IPS-15b (cell line): ENCODE results near the gene IL7R.

Source experiments
- H3K27me3 ChIP-seq: one replicate; pipeline ENCODE4 v1.6.1; 2013; ENCODE audit warnings: low read length; ENCODE audit not compliant: control insufficient read depth, insufficient read depth
- H3K36me3 ChIP-seq: one replicate; pipeline ENCODE4 v1.6.1; 2013; ENCODE audit warnings: low read length; ENCODE audit not compliant: control insufficient read depth, insufficient read depth
- H3K4me1 ChIP-seq: one replicate; pipeline ENCODE4 v1.6.1; 2013; ENCODE audit warnings: mild to moderate bottlenecking, low read length; ENCODE audit not compliant: control insufficient read depth, insufficient read depth
- H3K4me3 ChIP-seq: one replicate; pipeline ENCODE4 v1.5.1; 2013; ENCODE audit warnings: low read depth, low read length
- H3K9ac ChIP-seq: one replicate; pipeline ENCODE4 v1.6.1; 2013; ENCODE audit warnings: low read depth, mild to moderate bottlenecking, low read length
- H3K9me3 ChIP-seq: one replicate; pipeline ENCODE4 v1.6.1; 2013; ENCODE audit warnings: mild to moderate bottlenecking, low read length; ENCODE audit not compliant: control insufficient read depth, insufficient read depth

The IL7R gene

GRCh38 chr5:35898952-35899660 is 42.4 kb downstream of the IL7R start:
- no peaks in the 10 kb centered on the region for H3K4me1 ChIP-seq
- no peaks in the 10 kb centered on the region for H3K9me3 ChIP-seq
- H3K9ac ChIP-seq: no peak overlapping the region
- H3K36me3 ChIP-seq: no peaks in the 10 kb centered on the region
- H3K27me3 ChIP-seq: no peaks in the 10 kb centered on the region
- no peak overlapping the region for H3K4me3 ChIP-seq

GRCh38 chr5:35899800-35900199 is 43.1 kb downstream of the IL7R start:
- H3K4me3 ChIP-seq: no peak overlapping the region
- H3K4me1 ChIP-seq: no peaks in the 10 kb centered on the region
- no peaks in the 10 kb centered on the region for H3K36me3 ChIP-seq
- H3K9me3 ChIP-seq: no peaks in the 10 kb centered on the region
- H3K9ac ChIP-seq: no peak overlapping the region
- H3K27me3 ChIP-seq: no peaks in the 10 kb centered on the region

- Histone ChIP-seq H3K9ac (no peak overlapping the region), H3K36me3 (no peaks in the 10 kb centered on the region), H3K4me3 (no peak overlapping the region), H3K4me1 (no peaks in the 10 kb centered on the region), H3K9me3 (no peaks in the 10 kb centered on the region), H3K27me3 (no peaks in the 10 kb centered on the region)
Measured at GRCh38 chr5:35900972-35901695, 44.4 kb downstream of the IL7R start.

GRCh38 chr5:35902046-35902672 is 45.5 kb downstream of the IL7R start:
- Histone ChIP-seq H3K4me3 (no peak overlapping the region), H3K27me3 (no peaks in the 10 kb centered on the region), H3K36me3 (no peaks in the 10 kb centered on the region), H3K9ac (no peak overlapping the region), H3K4me1 (no peaks in the 10 kb centered on the region), H3K9me3 (no peaks in the 10 kb centered on the region)

GRCh38 chr5:35903631-35904203 is 47.0 kb downstream of the IL7R start:
- Histone ChIP-seq H3K4me3 (no peak overlapping the region), H3K9ac (no peak overlapping the region), H3K36me3 (no peaks in the 10 kb centered on the region), H3K9me3 (no peaks in the 10 kb centered on the region), H3K27me3 (no peaks in the 10 kb centered on the region), H3K4me1 (no peaks in the 10 kb centered on the region)

- Histone ChIP-seq H3K4me1 (no peaks in the 10 kb centered on the region), H3K9me3 (no peaks in the 10 kb centered on the region), H3K27me3 (no peaks in the 10 kb centered on the region), H3K4me3 (no peak overlapping the region), H3K9ac (no peak overlapping the region), H3K36me3 (no peaks in the 10 kb centered on the region)
Measured at GRCh38 chr5:35904443-35905132, 47.9 kb downstream of the IL7R start.

GRCh38 chr5:35908228-35908627 is 51.5 kb downstream of the IL7R start:
- Histone ChIP-seq H3K9me3 (peaks cover 5% of the 10 kb centered on the region), H3K4me3 (no peak overlapping the region), H3K4me1 (no peaks in the 10 kb centered on the region), H3K27me3 (no peaks in the 10 kb centered on the region), H3K36me3 (no peaks in the 10 kb centered on the region), H3K9ac (no peak overlapping the region)

- no peaks in the 10 kb centered on the region for H3K27me3 ChIP-seq
- H3K9ac ChIP-seq: no peak overlapping the region
Measured at GRCh38 chr5:35908814-35909213, 52.1 kb downstream of the IL7R start.

GRCh38 chr5:35919191-35919590 is 62.5 kb downstream of the IL7R start:
- H3K27me3 ChIP-seq: peaks cover 21% of the 10 kb centered on the region
- H3K9ac ChIP-seq: no peak overlapping the region
- no peaks in the 10 kb centered on the region for H3K9me3 ChIP-seq
- no peaks in the 10 kb centered on the region for H3K4me1 ChIP-seq
- no peak overlapping the region for H3K4me3 ChIP-seq
- H3K36me3 ChIP-seq: no peaks in the 10 kb centered on the region

More at GRCh38 chr5:35908814-35909213, 52.1 kb downstream of the IL7R start:
- Histone ChIP-seq H3K4me1 (no peaks in the 10 kb centered on the region), H3K36me3 (no peaks in the 10 kb centered on the region), H3K9me3 (peaks cover 5% of the 10 kb centered on the region), H3K4me3 (no peak overlapping the region)

- no peak overlapping the region for H3K4me3 ChIP-seq
- H3K36me3 ChIP-seq: no peaks in the 10 kb centered on the region
- peaks cover 38% of the 10 kb centered on the region for H3K27me3 ChIP-seq
- H3K4me1 ChIP-seq: no peaks in the 10 kb centered on the region
- H3K9me3 ChIP-seq: no peaks in the 10 kb centered on the region
- H3K9ac ChIP-seq: no peak overlapping the region
Measured at GRCh38 chr5:35920890-35921289, 64.2 kb downstream of the IL7R start.

- Histone ChIP-seq H3K4me3 (no peak overlapping the region), H3K9ac (no peak overlapping the region), H3K36me3 (no peaks in the 10 kb centered on the region), H3K9me3 (no peaks in the 10 kb centered on the region), H3K27me3 (peaks cover 46% of the 10 kb centered on the region), H3K4me1 (no peaks in the 10 kb centered on the region)
Measured at GRCh38 chr5:35921930-35922329, 65.2 kb downstream of the IL7R start.
